GM19455 (cell line): ENCODE measurements around the gene TBC1D32.
"Not testable (repeated sequence)": the region's sequence is repeated elsewhere in the genome, so short reads cannot be mapped to it uniquely, and the experiment has no call there.

ENCODE experiments used
- ATAC-seq: cut with Tn5 transposase; IDR thresholded peaks from one replicate; pipeline ENCODE4 v1.9.1; 2021; ENCODE audit not compliant: unreplicated experiment

TBC1D32 gene

DNA sequence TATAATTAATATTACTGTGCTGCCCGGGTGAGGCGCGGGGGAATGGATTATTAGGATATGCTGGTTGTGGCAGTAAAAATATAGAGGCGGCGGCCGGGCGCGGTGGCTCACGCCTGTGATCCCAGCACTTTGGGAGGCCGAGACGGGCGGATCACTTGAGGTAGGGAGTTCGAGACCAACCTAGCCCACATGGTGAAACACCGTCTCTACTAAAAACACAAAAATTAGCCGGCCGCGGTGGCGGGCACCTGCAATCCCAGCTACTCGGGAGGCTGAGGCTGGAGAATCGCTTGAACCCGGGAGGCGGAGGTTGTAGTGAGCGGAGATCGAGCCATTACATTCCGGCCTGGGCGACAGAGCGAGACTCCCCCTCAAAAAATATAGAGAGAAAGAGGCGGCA is 586 bp downstream of the TBC1D32 start:
- ATAC-seq, result not testable (repeated sequence)

DNA sequence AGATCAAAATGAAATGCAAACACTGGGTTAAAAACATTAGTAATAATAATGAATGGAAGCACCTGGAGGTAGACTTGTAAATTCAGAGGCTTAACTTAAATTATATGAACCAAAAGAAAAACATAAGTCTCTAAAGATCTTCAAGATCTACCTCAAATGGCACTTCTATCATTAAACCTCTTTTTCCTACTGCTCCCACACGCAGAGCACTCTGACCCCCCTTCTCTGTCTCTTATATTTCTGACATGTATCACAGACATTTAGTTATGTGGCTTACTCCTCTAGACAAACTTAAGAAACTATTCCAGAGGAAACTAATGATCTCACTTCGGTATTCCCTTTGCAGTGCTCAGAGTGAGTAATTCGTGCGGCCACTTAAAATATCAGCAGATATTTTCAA is 1.1 kb downstream of the TBC1D32 start:
- no peak for ATAC-seq

DNA sequence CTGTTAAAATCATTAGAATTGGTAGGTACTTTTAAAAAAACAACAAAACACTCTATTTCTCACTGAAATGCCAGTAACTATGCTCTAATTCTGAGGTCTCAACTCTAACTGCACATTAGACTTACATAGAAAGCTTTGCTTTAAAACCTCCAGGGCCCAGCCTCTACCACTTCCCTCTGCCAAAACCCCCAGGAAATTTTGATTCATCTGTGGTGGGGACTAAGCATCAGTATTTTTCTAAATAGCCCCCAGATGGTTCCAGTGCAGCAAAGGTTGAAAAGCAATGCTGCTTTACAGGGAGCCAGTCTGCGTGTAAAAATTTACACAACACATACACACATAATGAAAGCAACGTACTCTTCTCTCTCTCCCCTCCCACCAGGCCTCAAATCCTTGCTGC is 3.8 kb downstream of the TBC1D32 start:
- ATAC-seq, result no peak

DNA sequence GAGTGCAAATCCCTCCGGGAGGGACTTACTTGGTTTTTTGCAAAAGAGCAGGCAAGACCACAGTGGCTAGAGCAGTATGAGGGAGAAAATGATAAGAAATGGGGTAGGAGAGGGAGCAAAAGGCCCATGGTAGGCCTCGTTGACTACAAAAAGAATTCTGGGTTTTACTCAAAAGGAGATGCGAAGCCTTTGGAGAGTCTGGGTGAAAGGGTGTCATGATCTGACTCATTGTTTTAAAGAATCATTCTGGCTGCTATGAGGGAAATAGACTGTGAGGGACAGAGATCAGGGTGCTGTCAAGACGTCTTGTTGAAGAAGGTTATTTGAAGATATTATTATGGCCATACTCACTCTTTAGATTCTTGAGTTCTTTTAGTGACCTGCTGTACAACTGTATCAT is 13.0 kb downstream of the TBC1D32 start:
- no peak for ATAC-seq

DNA sequence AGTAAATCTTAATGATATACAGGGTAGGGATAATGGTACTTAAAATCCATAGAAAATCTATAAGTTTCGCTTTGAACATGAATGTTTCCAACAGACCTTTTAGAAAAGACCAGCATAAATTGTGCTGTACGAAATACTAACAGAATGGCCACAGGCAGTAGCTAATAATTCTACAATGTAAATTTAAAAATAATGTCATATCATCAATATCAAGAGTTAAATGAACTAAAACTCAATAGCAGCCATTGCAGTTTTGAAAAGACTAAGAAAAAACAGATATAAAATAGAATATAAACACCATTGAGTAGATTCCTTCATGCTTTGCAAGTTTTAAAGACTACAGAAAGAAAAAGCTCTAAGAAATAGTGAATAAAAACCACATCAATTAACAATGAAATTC is 14.7 kb downstream of the TBC1D32 start:
- no peak for ATAC-seq

DNA sequence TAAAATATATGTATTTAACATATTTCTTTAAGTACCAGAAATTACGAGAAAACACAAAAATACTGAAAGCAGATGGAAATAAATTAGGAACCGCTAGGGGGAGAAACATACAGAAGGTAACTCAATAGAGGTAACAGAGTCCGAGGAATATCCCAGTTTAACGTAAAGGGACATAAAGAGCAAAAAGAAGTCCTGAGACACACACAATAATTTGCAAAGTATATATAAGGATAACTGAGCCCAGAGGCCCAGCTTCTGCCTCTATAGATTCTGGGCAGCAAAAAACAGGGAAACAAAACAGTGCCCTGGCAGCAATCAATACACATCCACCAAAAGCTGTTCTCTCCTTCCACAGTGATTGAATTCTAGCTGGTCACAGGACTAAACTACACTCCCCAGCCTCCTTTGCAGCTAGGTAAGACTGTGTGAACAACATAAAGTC is 15.1 kb downstream of the TBC1D32 start:
- ATAC-seq, result no peak

DNA sequence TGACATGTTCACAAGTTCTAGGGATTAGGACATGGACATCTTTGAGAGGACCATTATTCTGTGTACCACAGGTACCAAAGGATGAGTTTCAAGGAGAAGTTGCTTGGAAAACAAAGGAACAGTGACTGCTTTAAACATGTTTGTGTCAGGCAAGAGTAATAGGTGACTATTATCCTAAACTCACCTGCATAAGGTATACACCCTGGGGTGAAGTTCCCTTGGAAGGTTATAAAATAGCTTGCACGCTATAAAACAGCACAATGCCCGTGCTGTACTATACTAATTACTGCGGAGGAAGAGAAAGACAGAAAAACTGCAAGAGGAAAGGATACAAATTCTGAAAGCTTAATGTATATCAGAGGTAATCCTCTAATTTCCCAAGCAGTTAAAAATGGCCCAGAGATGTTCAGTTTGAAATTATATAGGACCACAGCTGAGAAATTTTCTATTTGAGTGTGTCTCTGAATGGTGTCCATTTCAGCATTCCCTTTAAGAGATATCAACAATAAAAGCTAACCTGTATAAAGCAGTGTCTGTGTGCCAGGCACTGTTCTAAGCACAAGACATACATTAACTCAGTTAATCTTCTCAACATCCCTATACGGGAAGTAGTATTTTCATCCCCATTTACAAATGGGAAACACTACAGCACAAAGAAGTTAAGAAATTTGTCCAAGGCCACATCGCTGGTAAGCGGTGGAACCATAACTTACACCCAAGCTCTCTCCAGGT is 19.7 kb downstream of the TBC1D32 start:
- no peak for ATAC-seq

DNA sequence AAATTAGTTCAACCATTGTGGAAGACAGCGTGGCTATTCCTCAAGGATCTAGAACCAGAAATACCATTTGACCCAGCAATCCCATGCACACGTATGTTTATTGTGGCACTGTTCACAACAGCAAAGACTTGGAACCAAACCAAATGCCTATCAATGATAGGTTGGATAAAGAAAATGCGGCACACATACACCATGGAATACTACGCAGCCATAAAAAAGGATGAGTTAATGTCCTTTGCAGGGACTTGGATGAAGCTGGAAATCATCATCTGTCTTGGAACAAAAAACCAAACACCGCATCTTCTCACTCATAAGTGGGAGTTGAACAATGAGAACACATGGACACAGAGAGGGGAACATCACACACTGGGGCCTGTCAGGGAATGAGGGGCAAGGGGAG is 22.5 kb downstream of the TBC1D32 start:
- ATAC-seq, result not testable (repeated sequence)

DNA sequence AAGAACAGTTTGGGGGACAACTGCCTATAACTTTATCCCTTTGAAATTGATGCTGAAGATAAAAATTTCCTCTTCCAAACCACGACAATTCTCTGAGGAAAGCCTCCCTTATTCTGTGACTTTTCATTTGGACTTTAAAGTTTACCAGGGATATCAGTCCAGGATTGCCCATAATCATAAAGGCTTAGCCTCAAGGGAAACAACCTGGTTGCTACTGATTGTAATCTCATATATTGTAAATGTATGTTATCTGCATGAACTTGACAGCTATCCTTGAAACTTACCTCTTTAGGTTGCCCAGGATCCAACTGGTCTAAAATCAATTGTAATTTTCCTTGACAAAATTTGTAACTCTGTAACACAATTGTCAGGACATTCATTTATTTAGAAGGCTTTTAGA is 23.8 kb downstream of the TBC1D32 start:
- no peak for ATAC-seq

DNA sequence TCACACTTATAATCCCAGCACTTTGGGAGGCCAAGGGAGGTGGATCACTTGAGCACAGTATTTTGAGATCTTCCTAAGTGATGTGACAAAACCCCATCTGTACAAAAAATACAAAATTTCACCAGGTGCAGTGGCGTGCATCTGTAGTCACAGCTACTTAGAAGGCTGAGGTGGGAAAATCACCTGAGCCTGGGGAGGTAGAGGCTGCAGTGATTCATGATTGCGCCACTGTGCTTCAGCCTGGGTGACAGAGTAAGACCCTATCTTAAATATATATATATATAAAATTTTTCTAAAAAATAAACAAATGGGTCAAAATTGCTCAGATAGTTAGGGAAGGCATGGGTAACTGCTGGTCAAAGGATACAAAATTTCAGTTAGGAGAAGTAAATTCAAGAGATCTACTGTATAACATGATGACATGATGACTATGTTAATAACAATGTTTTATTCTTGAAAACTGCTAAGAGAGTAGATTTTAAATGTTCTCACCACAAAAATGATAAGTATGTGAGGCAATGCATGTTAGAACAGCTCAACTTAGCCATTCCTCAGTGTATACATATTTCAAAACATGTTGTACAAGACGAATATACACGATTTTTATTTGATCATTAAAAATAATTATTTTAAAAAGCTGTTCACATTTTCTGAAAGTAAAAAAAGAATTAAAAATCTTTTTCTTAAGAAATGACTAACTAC is 24.4 kb downstream of the TBC1D32 start:
- ATAC-seq, result no peak

DNA sequence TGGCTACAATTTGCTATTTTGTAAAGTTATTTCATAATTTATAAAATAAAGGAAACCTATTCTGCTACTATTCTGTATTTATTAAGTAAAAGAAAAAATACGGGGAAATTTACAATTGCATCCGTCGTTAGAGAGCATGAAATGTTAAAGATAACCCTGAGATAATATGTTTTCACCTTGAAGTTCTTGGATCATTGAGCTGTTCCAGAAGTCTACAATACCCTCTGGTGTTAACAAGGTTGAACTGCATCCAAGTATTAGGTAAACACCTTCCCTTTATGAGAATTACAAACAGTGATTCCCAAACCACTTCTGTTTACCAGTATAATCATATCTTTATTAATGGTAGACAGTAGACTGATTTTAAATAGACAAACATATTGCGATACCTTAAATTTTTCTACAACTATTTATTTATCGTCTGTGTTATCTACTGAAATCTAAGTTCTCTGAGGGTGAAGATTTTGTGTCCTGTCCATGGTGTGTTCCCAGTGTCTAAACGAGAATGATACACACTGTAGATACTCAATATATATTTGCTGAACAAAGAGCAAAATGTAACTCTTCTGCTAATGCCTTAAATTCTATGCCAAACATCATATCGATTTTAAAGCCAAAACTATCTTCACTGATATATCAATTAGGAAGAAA is 28.2 kb downstream of the TBC1D32 start:
- ATAC-seq, result peak; percentile 79

DNA sequence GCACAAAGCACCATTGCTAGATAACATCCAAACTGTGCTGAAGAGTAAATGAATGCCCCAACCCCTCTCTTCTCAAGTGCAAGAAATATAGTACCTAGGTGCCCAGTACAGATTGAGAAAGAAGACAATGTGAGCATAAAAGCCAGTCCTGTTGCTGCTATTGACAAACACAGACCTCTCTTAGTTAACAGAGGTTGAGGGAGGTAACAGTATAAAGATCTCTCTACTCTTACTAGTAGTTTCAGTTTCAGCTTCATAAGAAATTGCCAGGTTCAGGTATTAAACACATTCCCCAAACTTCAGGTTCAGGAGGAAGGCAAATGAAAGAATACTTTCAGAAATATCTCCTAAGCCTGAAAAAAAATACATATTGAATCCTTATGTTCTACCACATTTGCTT is 31.4 kb downstream of the TBC1D32 start:
- ATAC-seq, result peak; percentile 64

DNA sequence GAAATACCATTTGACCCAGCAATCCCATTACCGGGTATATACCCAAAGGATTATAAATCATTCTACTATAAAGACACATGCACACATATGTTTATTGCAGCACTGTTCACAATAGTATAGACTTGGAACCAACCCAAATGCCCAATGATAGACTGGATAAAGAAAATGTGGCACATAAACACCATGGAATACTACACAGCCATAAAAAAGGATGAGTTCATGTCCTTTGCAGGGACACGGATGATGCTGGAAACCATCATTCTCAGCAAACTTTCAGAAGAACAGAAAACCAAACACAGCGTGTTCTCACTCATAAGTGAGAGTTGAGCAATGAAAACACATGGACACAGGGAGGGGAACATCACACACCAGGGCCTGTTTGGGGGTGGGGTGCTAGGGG is 33.1 kb downstream of the TBC1D32 start:
- not testable (repeated sequence) for ATAC-seq

DNA sequence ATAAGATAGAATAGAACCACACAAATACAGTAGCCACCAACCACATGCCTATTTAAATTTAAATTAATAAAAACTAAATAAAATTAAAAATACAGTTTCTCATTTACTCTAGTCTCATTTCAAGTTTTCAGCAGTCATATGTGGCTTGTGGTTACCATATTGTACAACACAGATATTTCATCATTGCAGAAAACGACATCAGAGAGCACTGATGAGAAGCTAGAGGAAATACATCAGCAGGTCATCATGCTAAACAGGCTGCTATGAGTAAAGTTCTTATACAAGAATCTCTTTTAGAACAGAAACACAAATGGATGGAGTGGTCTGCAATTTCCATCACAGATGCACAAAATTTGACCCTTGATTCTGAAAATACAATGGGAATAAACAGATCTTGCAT is 36.6 kb downstream of the TBC1D32 start:
- no peak for ATAC-seq

DNA sequence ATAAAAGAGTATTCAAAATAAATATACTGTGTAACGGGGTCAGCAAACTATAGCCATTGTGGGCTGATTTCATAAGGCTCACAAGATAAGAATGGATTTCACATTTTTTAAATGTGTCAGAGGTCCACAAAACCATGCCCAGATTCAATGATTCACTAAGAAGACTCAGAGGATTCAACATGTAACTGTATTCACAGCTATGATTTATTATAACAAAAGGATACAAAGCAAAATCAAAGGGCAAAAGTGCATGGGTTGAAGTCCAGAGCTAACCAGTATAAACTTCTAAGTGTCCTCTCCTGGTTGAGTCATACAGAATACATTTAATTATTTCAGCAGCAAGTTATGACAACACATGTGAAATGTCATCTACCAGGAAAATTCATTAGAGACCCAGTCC is 49.2 kb downstream of the TBC1D32 start:
- no peak for ATAC-seq

DNA sequence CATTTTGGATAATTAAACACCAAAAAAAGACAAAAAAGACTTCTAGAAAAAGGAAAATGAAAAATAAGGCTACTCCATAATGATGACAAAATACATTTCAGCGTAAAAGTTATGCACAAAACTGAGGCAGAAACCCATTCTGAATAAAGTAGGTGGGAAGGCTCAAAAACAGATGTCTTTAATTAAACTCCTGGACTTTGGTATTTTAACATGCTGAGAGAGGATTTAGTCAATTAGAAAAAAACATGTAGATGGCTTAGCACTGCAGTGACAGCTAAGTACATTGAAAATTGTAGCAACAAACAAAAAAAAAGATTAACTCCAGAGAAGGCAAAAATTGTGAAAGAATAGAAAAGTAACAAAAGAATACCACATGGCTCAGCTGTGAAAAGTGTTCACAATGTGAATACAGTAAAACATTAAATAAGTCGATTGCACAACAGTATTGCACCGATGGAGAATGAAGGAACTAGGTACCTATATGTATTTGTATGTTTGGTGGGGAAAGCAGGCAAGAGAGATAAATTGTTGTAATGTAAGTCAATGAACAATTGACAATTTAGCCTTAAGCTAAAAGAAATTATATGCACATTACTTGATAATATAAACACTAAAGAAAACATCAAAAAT is 59.5 kb downstream of the TBC1D32 start:
- no peak for ATAC-seq

DNA sequence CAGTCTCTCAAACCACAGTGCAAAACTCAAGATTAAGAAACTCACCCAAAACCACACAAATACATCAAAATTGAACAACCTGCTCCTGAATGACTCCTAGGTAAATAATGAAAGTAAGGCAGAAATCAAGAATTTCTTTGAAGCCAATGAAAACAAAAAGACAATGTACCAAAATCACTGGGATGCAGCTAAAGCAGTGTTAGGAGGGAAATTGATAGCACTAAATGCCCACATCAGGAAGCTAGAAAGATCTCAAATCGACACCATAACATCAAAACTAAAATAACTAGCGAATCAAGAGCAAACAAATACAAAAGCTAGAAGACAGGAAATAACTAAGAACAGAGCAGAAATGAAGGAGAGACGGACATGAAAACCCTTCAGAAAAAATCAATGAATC is 70.5 kb downstream of the TBC1D32 start:
- ATAC-seq, result no peak

DNA sequence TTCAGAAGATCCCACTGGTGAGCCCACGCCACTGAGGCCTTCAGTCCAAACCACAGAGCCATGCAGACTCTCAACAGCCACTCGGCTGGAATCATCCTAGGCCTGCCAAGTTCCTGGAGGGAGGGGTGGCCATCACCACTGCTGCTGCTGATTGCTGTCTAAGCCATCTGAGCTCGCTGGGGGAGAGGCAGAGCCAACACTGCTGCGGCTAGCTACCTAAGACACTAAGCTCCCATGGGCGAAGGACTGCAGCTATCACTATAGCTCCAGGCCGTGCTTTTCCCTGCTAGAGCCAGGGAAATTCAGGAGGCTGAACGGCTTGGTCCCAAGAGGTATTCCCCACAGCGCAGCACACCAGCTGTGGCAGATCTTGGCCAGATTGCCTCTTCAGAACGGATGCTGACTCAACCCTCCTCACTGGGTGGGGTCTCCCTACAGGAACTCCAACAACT is 73.6 kb downstream of the TBC1D32 start:
- no peak for ATAC-seq

DNA sequence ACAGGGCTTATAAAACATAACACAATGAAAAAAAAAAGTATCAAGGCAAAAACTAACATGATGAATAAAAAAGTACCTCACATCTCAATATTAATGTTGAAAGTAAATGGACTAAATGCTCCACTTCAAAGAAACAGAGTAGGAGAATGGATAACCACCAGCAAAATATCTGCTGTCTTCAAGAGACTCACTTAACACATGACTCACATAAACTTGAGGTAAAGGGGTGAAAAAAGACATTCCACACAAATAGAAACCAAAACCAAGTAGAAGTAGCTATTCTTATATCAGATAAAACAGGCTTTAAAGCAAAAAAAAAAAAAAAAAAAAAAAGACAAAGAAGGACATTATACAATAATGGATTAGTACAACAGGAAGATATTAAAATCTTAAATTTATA is 86.9 kb downstream of the TBC1D32 start:
- no peak for ATAC-seq

DNA sequence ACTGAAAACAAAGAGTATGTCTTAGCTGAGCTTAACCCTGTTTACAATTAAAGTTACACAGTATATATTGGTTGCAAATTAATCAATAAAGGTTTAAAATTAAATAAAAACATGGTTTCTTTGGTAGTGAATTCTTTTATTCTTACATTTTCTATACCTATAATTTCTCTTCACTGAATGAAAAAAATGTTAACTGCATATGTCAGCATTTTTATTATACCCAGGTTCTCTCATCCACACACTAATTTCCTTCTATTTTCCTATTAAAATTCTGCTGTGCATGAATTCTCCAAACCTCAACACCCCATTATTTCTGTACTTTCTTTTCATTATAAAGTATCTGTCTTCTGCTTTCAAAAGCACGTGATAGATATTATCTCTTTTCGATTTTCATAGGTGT is 91.9 kb downstream of the TBC1D32 start:
- no peak for ATAC-seq

DNA sequence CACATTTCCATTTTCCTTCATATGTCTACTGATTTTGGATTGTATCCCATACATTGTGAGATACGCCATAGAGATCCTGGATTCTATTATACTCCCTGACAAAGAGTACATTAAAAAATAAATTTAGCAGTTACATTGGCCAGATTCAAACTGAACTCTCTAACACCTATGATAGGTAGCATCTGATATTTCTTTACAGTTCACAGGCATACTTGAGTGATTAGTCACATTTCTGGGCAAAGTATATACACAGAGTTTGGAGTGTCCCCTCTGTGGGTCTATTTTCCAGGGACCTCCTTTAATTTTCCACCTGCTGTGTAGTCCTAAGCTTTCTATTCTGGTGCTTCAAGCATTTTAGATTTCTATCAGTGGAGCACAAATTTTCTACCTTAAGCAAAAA is 96.4 kb downstream of the TBC1D32 start:
- ATAC-seq, result no peak

DNA sequence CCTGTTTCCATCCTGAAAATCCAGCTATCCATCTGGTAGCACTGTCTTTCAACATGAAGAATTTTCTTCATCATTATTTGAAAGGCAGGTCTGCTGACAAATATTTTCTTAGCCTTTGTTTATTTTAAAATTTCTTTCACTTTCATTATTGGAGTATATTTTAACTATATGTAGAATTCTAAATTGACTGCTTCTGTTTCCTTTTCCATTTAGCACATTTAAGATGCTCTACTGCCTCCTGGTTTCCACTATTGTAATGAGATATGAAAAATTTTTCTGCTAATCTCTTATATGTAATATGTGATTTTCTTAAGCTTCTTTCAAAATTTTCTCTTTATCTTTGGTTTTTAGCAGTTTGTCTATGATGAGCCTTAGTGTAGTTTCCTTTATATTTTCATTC is 97.3 kb downstream of the TBC1D32 start:
- ATAC-seq, result no peak
